HG02571 (cell line): ENCODE data around the gene DNAAF6.

Experiments used
- ATAC-seq: cut with Tn5 transposase; IDR thresholded peaks from one replicate; pipeline ENCODE4 v1.9.1; 2021; ENCODE audit warnings: mild to moderate bottlenecking, moderate library complexity; ENCODE audit not compliant: unreplicated experiment

DNAAF6 gene

GRCh38 chrX:107290019-107290418, 83.6 kb downstream of the DNAAF6 start:
- no peak for ATAC-seq

GRCh38 chrX:107293056-107293455, 86.6 kb downstream of the DNAAF6 start:
- no peak for ATAC-seq
